Body of pancreas (tissue), 4 donors: ENCODE data around the gene RPS6KA5.

Experiments used
- POLR2A ChIP-seq, 3 donors: fragments of 450-650 bp; IDR thresholded peaks; one replicate each; pipeline ENCODE4 v1.6.1; 2016; ENCODE audit warnings: antibody characterized with exemption in 3 of 3, mild to moderate bottlenecking in 2 of 3
- TF ChIP-seq, protein P1 (sequence below), 7 experiments: fragments of 450-650 bp in 4 of 7; fragments of 200-600 bp in 3 of 7; sonication (generic) in 3 of 7; IDR thresholded peaks; one replicate each; pipeline ENCODE4 v1.5.1; 2016 to 2019; ENCODE audit warnings: antibody characterized with exemption in 7 of 7

DNA sequence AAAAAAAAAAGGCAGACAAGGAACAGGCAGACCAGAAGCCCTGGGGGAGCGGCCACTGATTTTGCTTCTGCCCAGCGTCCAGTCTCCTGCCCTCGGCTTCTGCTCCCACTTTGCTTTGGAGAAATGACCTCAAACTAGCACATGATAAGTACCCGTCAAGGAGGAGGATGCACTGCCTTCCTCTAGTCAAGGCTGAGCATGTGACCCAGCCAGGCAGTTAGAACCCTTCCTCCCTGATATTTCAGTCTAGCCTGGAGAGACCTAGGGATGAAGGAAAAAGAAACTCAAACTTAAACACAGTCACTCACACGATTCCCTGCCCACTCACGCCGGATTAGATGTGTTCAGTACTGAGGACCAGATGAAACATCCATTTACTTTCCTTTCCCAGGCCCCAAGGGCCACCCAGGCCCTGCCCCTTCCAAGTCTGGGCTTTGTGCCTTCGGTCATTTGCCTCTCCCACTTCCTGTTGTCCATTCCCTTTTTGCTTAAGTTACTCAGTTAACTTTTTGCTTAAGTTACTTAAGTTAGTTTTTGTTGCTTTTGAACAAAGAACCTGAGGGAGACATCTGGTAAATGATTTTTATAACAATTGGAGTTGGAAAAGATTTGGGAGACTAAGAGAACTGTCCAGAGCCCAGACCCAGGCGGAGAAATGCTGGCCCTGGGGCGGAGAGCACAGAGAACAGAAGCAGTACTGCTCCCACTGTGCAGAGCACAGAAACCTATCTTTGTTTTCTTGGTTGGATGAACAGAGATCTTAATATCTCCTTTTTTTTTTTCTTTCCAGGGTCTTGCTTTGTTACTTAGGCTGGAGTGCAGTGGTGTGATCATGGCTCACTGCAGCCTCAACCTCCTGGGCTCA, 221.2 kb downstream of the RPS6KA5 start:
- TF ChIP-seq, protein P1, sequence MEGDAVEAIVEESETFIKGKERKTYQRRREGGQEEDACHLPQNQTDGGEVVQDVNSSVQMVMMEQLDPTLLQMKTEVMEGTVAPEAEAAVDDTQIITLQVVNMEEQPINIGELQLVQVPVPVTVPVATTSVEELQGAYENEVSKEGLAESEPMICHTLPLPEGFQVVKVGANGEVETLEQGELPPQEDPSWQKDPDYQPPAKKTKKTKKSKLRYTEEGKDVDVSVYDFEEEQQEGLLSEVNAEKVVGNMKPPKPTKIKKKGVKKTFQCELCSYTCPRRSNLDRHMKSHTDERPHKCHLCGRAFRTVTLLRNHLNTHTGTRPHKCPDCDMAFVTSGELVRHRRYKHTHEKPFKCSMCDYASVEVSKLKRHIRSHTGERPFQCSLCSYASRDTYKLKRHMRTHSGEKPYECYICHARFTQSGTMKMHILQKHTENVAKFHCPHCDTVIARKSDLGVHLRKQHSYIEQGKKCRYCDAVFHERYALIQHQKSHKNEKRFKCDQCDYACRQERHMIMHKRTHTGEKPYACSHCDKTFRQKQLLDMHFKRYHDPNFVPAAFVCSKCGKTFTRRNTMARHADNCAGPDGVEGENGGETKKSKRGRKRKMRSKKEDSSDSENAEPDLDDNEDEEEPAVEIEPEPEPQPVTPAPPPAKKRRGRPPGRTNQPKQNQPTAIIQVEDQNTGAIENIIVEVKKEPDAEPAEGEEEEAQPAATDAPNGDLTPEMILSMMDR (IDR thresholded peaks at IDR 0.05), result no peak
- TF ChIP-seq POLR2A (IDR thresholded peaks at IDR 0.05), result no peak
